Prostate gland (tissue), 2 donors: ENCODE measurements around the gene RTTN.

ENCODE experiments used
- POLR2A ChIP-seq: fragments of 450-650 bp; IDR thresholded peaks from one replicate; pipeline ENCODE4 v1.6.1; 2016; ENCODE audit warnings: antibody characterized with exemption, mild to moderate bottlenecking
- TF ChIP-seq, protein P1 (sequence below), 4 experiments: fragments of 200-600 bp in 2 of 4; fragments of 450-650 bp in 2 of 4; sonication (generic) in 2 of 4; IDR thresholded peaks; 1 replicate in 3 of 4; 2 replicates in 1 of 4; pipeline ENCODE4 v1.5.1; 2016 to 2019; ENCODE audit warnings: antibody characterized with exemption in 4 of 4, mild to moderate bottlenecking in 2 of 4, moderate library complexity in 2 of 4

DNA sequence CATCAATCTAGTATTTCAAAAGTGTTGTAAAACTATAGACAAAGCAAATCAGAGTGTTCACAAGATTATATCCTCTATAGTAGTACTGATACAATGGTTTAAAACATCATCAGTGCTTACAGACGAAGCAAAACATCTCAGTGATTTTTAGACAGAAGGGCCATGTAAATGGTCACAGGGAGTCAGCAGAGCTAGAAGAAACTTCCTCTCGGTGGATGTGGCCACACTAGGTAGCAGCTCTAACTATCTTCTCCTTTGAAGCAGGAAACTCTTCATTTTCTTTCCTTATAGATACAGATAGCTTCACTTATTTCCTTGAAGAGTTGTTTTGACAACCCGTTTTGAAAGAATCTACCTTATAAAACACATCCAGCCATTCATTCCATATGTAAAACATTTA is 177.4 kb downstream of the RTTN start:
- TF ChIP-seq, protein P1, sequence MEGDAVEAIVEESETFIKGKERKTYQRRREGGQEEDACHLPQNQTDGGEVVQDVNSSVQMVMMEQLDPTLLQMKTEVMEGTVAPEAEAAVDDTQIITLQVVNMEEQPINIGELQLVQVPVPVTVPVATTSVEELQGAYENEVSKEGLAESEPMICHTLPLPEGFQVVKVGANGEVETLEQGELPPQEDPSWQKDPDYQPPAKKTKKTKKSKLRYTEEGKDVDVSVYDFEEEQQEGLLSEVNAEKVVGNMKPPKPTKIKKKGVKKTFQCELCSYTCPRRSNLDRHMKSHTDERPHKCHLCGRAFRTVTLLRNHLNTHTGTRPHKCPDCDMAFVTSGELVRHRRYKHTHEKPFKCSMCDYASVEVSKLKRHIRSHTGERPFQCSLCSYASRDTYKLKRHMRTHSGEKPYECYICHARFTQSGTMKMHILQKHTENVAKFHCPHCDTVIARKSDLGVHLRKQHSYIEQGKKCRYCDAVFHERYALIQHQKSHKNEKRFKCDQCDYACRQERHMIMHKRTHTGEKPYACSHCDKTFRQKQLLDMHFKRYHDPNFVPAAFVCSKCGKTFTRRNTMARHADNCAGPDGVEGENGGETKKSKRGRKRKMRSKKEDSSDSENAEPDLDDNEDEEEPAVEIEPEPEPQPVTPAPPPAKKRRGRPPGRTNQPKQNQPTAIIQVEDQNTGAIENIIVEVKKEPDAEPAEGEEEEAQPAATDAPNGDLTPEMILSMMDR (IDR thresholded peaks at IDR 0.05), result no peak
- no peak for TF ChIP-seq POLR2A
